Measurements from ENCODE around the gene OLFM3. TPM values are rescaled to one million over a fixed set of nuclear protein-coding genes. Genes with fewer than 3 reads are reported as not detected.
A peak's percentile ranks its signal among the peaks of the same experiment; 100 is the strongest.

Gene OLFM3
- total and polyA plus RNA-seq, 8 donors = 0.15 to 2.4 TPM; not detected in 6

DNA sequence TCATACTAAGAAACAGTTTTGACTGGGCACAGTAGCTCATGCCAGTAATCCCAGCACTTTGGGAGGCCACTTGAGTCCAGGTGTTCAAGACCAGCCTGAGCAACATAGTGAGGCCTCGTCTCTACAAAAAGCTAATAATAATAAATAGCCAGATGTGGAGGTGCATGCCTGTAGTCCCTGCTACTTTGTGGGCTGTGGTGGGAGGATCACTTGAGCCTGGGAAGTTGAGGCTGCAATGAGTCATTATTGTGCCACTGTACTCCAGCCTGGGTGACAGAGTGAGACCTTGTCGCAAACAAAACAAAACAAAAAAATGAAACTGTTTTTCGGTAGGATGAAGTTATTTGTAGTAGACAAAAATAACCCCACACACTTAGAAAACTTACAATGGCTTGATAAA, 19.0 kb upstream of the OLFM3 start:
- H3K27ac ChIP-seq = no peak overlapping the region
- WGBS, 5 donors = 75 to 88% (median 77%) methylated on average over 3 of the region's 3 CpGs
- H3K9me3 ChIP-seq = peaks cover 0 to 9% (median 2%) of the 10 kb centered on the region in 4 donors
- no peak overlapping the region for H3K4me3 ChIP-seq
- TF ChIP-seq POLR2A (IDR thresholded peaks at IDR 0.05) = no peak
- no peak for TF ChIP-seq POLR2AphosphoS5 (IDR thresholded peaks at IDR 0.05)
- no peak for TF ChIP-seq EP300 (IDR thresholded peaks at IDR 0.05)
- TF ChIP-seq, protein P1, sequence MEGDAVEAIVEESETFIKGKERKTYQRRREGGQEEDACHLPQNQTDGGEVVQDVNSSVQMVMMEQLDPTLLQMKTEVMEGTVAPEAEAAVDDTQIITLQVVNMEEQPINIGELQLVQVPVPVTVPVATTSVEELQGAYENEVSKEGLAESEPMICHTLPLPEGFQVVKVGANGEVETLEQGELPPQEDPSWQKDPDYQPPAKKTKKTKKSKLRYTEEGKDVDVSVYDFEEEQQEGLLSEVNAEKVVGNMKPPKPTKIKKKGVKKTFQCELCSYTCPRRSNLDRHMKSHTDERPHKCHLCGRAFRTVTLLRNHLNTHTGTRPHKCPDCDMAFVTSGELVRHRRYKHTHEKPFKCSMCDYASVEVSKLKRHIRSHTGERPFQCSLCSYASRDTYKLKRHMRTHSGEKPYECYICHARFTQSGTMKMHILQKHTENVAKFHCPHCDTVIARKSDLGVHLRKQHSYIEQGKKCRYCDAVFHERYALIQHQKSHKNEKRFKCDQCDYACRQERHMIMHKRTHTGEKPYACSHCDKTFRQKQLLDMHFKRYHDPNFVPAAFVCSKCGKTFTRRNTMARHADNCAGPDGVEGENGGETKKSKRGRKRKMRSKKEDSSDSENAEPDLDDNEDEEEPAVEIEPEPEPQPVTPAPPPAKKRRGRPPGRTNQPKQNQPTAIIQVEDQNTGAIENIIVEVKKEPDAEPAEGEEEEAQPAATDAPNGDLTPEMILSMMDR (IDR thresholded peaks at IDR 0.05) = no peak
- DNase-seq = no peak
- H3K36me3 ChIP-seq = no peaks in the 10 kb centered on the region
- no peaks in the 10 kb centered on the region for H3K27me3 ChIP-seq
- no peaks in the 10 kb centered on the region for H3K4me1 ChIP-seq
- intact Hi-C loops (cut with DNase I; ENCODE audit: low total_unique reads) = no loop called here

GRCh38 chr1:102002057-102002456, 5.3 kb upstream of the OLFM3 start:
- H3K27ac ChIP-seq = no peak overlapping the region
- intact Hi-C loops (cut with DNase I; ENCODE audit: low total_unique reads) = no loop called here
- 54 to 70% (median 59%) methylated on average over 2 of the region's 2 CpGs for WGBS, 5 donors

GRCh38 chr1:101995984-101996745, 561 bp downstream of the OLFM3 start:
- peak in 1 of 2 donors; percentile 5 for DNase-seq
- TF ChIP-seq POLR2AphosphoS5 (IDR thresholded peaks at IDR 0.05) (no peak), POLR2A (IDR thresholded peaks at IDR 0.05) (no peak), EP300 (IDR thresholded peaks at IDR 0.05) (no peak)
- TF ChIP-seq, protein P1 (IDR thresholded peaks at IDR 0.05) = no peak
- Histone ChIP-seq H3K4me1 (peaks cover 0 to 13% (median 6%) of the 10 kb centered on the region in 4 donors), H3K9me3 (peaks cover 0 to 4% (median 0%) of the 10 kb centered on the region in 4 donors), H3K27me3 (peaks cover 0 to 23% (median 10%) of the 10 kb centered on the region in 3 donors), H3K27ac (no peak overlapping the region), H3K36me3 (no peaks in the 10 kb centered on the region), H3K4me3 (no peak overlapping the region)
- WGBS, 5 donors = 8 to 11% (median 9%) methylated on average over 20 of the region's 20 CpGs
- intact Hi-C loops (cut with DNase I; ENCODE audit: low total_unique reads) = no loop called here

More at GRCh38 chr1:102002057-102002456, 5.3 kb upstream of the OLFM3 start:
- TF ChIP-seq EP300 (IDR thresholded peaks at IDR 0.05) (no peak), POLR2A (IDR thresholded peaks at IDR 0.05) (no peak), POLR2AphosphoS5 (IDR thresholded peaks at IDR 0.05) (no peak)
- TF ChIP-seq, protein P1 (IDR thresholded peaks at IDR 0.05) = no peak
- no peaks in the 10 kb centered on the region for H3K36me3 ChIP-seq
- H3K9me3 ChIP-seq = no peaks in the 10 kb centered on the region
- no peak overlapping the region for H3K4me3 ChIP-seq
- H3K27me3 ChIP-seq = peaks cover 0 to 7% (median under 1%) of the 10 kb centered on the region in 3 donors
- no peak for DNase-seq
- H3K4me1 ChIP-seq = peaks cover 0 to 1% (median under 1%) of the 10 kb centered on the region in 4 donors

DNA sequence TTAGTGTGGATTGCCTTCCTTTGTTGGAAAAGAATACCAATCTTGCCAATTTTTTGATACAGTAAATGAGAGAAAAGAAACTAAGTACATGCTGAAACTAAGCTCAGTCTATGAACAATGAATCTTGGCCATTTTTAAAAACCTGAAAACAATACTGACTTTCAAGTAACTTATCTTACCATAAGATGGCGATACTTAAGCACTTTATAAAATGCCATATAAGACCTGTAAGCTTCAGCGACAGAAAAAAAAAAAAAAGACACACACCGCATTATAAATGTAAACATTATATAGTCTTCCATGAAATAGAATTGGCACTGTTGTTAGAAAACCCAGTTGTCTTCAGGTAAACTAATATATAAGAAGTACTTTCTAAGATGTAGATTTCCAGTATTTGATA, 3.0 kb downstream of the OLFM3 start:
- Histone ChIP-seq H3K27me3 (peaks cover 0 to 23% (median 10%) of the 10 kb centered on the region in 3 donors), H3K4me3 (no peak overlapping the region), H3K36me3 (no peaks in the 10 kb centered on the region), H3K4me1 (peaks cover 0 to 13% (median 6%) of the 10 kb centered on the region in 4 donors), H3K27ac (no peak overlapping the region), H3K9me3 (peaks cover 0 to 4% (median 0%) of the 10 kb centered on the region in 4 donors)
- no peak for DNase-seq
- TF ChIP-seq, protein P1 (IDR thresholded peaks at IDR 0.05) = no peak
- no peak for TF ChIP-seq EP300 (IDR thresholded peaks at IDR 0.05)
- TF ChIP-seq POLR2AphosphoS5 (IDR thresholded peaks at IDR 0.05) = no peak
- TF ChIP-seq POLR2A (IDR thresholded peaks at IDR 0.05) = no peak
- 31 to 38% (median 34%) methylated on average over 3 of the region's 3 CpGs for WGBS, 5 donors
- intact Hi-C loops (cut with DNase I; ENCODE audit: low total_unique reads) = no loop called here

Data from stomach (tissue), 9 donors.